HepG2 (cell line): ENCODE results near the gene PRM3. TPM values are rescaled to one million over a fixed set of nuclear protein-coding genes. Genes with fewer than 3 reads are reported as not detected.
A peak's percentile ranks its signal among the peaks of the same experiment; 100 is the strongest.

ENCODE experiments used
- CEBPB ChIP-seq: IDR thresholded peaks from 2 replicates; pipeline ENCODE4 v1.6.1; 2011; ENCODE audit warnings: low read depth, low read length, improper control_type of control experiment, borderline replicate concordance
- CHCHD3 ChIP-seq: sonication (generic); formaldehyde crosslinking; IDR thresholded peaks from 2 replicates; pipeline ENCODE4 v1.8.0; 2022; ENCODE audit warnings: mild to moderate bottlenecking, missing genetic modification reagents, moderate library complexity
- HINFP ChIP-seq: sonication (generic); formaldehyde crosslinking; IDR thresholded peaks from 2 replicates; pipeline ENCODE4 v1.4.0; 2020; ENCODE audit warnings: low read depth, mild to moderate bottlenecking, missing genetic modification reagents
- HNF4G ChIP-seq, 2 experiments: sonication (generic) in 1 of 2; formaldehyde crosslinking in 1 of 2; IDR thresholded peaks; 2 replicates each; pipeline versions ENCODE4 v1.4.0 to v1.6.1; 2011 to 2020; ENCODE audit warnings: borderline replicate concordance in 2 of 2, low read depth in 2 of 2, mild to moderate bottlenecking in 2 of 2, low read length in 1 of 2, missing genetic modification reagents in 1 of 2, moderate library complexity in 1 of 2
- HOXA7 ChIP-seq: sonication (generic); formaldehyde crosslinking; IDR thresholded peaks from 2 replicates; pipeline ENCODE4 v1.8.1; 2022; ENCODE audit warnings: mild to moderate bottlenecking, missing genetic modification reagents, moderate library complexity
- ISL2 ChIP-seq: sonication (generic); formaldehyde crosslinking; IDR thresholded peaks from 2 replicates; pipeline ENCODE4 v1.5.0; 2020; ENCODE audit warnings: missing genetic modification reagents
- LRRFIP1 ChIP-seq: sonication (generic); formaldehyde crosslinking; conservative IDR thresholded peaks from 2 replicates; pipeline ENCODE4 v1.4.0; 2020; ENCODE audit warnings: missing genetic modification reagents
- MAF1 ChIP-seq: sonication (generic); formaldehyde crosslinking; IDR thresholded peaks from 2 replicates; pipeline ENCODE4 v1.5.0; 2020; ENCODE audit warnings: missing genetic modification reagents, borderline replicate concordance
- MYNN ChIP-seq: sonication (generic); formaldehyde crosslinking; IDR thresholded peaks from 2 replicates; pipeline ENCODE4 v1.4.0; 2020; ENCODE audit warnings: mild to moderate bottlenecking, low read depth, missing genetic modification reagents
- NKX3-1 ChIP-seq: sonication (generic); formaldehyde crosslinking; IDR thresholded peaks from 2 replicates; pipeline ENCODE4 v1.5.0; 2020; ENCODE audit warnings: missing genetic modification reagents
- PHF20 ChIP-seq: sonication (generic); formaldehyde crosslinking; IDR thresholded peaks from 2 replicates; pipeline ENCODE4 v1.5.0; 2020; ENCODE audit warnings: mild to moderate bottlenecking, missing genetic modification reagents
- PLRG1 ChIP-seq: fragments of 450-650 bp; conservative IDR thresholded peaks from 2 replicates; pipeline ENCODE4 v1.6.1; 2016
- RCOR2 ChIP-seq: IDR thresholded peaks from 2 replicates; pipeline ENCODE4 v1.6.1; 2016; ENCODE audit warnings: missing biosample characterization, missing genetic modification reagents
- SMAD3 ChIP-seq: sonication (generic); formaldehyde crosslinking; IDR thresholded peaks from 2 replicates; pipeline ENCODE4 v1.4.0; 2020; ENCODE audit warnings: missing genetic modification reagents
- TBX3 ChIP-seq: fragments of 450-650 bp; IDR thresholded peaks from 2 replicates; pipeline ENCODE4 v1.6.1; 2017; ENCODE audit warnings: antibody characterized with exemption, mild to moderate bottlenecking, inconsistent platforms, borderline replicate concordance
- TIGD3 ChIP-seq: sonication (generic); formaldehyde crosslinking; IDR thresholded peaks from 2 replicates; pipeline ENCODE4 v1.5.1; 2020; ENCODE audit warnings: mild to moderate bottlenecking, missing genetic modification reagents, borderline replicate concordance
- ZNF337 ChIP-seq: sonication (generic); formaldehyde crosslinking; IDR thresholded peaks from 2 replicates; pipeline ENCODE4 v1.5.1; 2020; ENCODE audit warnings: missing genetic modification reagents, low read depth, mild to moderate bottlenecking, borderline replicate concordance
- ZNF383 ChIP-seq: sonication (generic); formaldehyde crosslinking; IDR thresholded peaks from 2 replicates; pipeline ENCODE4 v1.4.0; 2020; ENCODE audit warnings: missing genetic modification reagents, mild to moderate bottlenecking, borderline replicate concordance
- ZNF598 ChIP-seq: sonication (generic); formaldehyde crosslinking; IDR thresholded peaks from 2 replicates; pipeline ENCODE4 v1.5.1; 2020; ENCODE audit warnings: mild to moderate bottlenecking, missing genetic modification reagents, borderline replicate concordance
- ZNF605 ChIP-seq: sonication (generic); formaldehyde crosslinking; IDR thresholded peaks from 2 replicates; pipeline ENCODE4 v1.8.0; 2022; ENCODE audit warnings: mild to moderate bottlenecking, missing genetic modification reagents
- ZNF7 ChIP-seq: IDR thresholded peaks from 2 replicates; pipeline ENCODE4 v1.6.1; 2016; ENCODE audit warnings: missing biosample characterization, missing genetic modification reagents
- ZNF766 ChIP-seq: sonication (generic); formaldehyde crosslinking; IDR thresholded peaks from 2 replicates; pipeline ENCODE4 v1.5.0; 2020; ENCODE audit warnings: missing genetic modification reagents, borderline replicate concordance
- polyA plus RNA-seq, 8 experiments: library from polyadenylated mRNA; depleted of rRNA in 3 of 8; stranded (reverse) in 7 of 8; unstranded in 1 of 8; fragments of >200 nt; fragmentation: Illumina TruSeq in 4 of 8; extraction: Trizol in 4 of 8; gene quantifications; 2 replicates each; pipeline versions ENCODE4 v1.2.1 to v1.2.3, GENCODE V29; 2011 to 2016; ENCODE audit warnings: low read depth in 4 of 8, missing spikeins in 1 of 8, mixed read lengths in 1 of 8; ENCODE audit not compliant: insufficient read depth in 1 of 8
- total RNA-seq, 5 experiments: library from RNA; depleted of rRNA; stranded (reverse); fragments of >200 nt; fragmentation: Illumina TruSeq; extraction: Trizol; gene quantifications; 2 replicates each; pipeline ENCODE4 v1.2.3, GENCODE V29; 2016; ENCODE audit warnings: low read depth in 1 of 5
- TF ChIP-seq, protein P1 (sequence below): IDR thresholded peaks from 2 replicates; pipeline ENCODE4 v1.6.1; 2018; ENCODE audit warnings: missing genetic modification reagents, mild to moderate bottlenecking, missing compliant biosample characterization
- TF ChIP-seq, protein P2 (sequence below): sonication (generic); formaldehyde crosslinking; IDR thresholded peaks from 2 replicates; pipeline ENCODE4 v1.4.0; 2020; ENCODE audit warnings: missing genetic modification reagents

PRM3 gene
- total and polyA plus RNA-seq, 2 of the 13 experiments (the other 11 are each of a cell fraction or from before 2014, with no cell fraction given) = not detected

DNA sequence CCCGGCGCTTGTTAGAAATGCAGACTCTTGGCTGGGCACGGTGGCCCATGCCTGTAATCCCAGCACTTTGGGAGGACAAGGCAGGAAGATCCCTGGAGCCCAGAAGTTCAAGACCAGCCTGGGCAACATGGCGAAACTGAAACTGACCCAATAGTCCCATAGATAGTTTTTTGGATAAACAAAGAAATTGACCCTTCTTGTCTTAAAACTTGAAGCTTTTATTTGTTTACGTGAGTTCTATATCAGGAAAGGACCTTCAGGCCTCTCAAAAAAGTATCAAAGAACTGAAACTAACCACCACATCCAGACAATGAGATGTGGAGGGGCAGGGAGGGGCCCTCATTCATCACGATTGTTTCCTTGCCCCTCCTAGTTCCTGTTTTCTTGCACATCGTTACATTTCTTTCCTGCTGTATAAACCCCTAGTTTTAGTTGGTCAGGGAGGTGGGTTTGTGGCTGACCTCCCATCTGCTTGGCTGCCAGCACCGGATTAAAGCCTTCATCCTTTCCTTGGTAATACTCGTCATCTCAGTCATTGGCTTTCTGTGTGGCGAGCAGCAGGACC is 37.6 kb upstream of the PRM3 start (continued):
- TF ChIP-seq HNF4G (IDR thresholded peaks at IDR 0.05; ENCODE audit: borderline replicate concordance, low read depth, low read length) = no peak
- TF ChIP-seq HNF4G (CRISPR knock-in tag; IDR thresholded peaks at IDR 0.05; ENCODE audit: borderline replicate concordance, low read depth) = no peak
- no peak for TF ChIP-seq CEBPB
- no peak for TF ChIP-seq ZNF383 (CRISPR knock-in tag)
- TF ChIP-seq PHF20 = no peak
- TF ChIP-seq CHCHD3 = no peak
- TF ChIP-seq, protein P1, sequence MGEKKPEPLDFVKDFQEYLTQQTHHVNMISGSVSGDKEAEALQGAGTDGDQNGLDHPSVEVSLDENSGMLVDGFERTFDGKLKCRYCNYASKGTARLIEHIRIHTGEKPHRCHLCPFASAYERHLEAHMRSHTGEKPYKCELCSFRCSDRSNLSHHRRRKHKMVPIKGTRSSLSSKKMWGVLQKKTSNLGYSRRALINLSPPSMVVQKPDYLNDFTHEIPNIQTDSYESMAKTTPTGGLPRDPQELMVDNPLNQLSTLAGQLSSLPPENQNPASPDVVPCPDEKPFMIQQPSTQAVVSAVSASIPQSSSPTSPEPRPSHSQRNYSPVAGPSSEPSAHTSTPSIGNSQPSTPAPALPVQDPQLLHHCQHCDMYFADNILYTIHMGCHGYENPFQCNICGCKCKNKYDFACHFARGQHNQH (CRISPR knock-in tag) = no peak
- TF ChIP-seq MAF1 (CRISPR knock-in tag) = no peak
- TF ChIP-seq ZNF7 (CRISPR knock-in tag) = no peak
- no peak for TF ChIP-seq TBX3
- no peak for TF ChIP-seq HOXA7
- no peak for TF ChIP-seq ISL2
- TF ChIP-seq TIGD3 = no peak
- no peak for TF ChIP-seq LRRFIP1
- TF ChIP-seq ZNF766 (CRISPR knock-in tag) = no peak
- no peak for TF ChIP-seq HINFP (CRISPR knock-in tag)
- TF ChIP-seq SMAD3 (CRISPR knock-in tag) = no peak
- TF ChIP-seq ZNF337 (CRISPR knock-in tag) = no peak
- no peak for TF ChIP-seq RCOR2 (CRISPR knock-in tag)
- TF ChIP-seq, protein P2, sequence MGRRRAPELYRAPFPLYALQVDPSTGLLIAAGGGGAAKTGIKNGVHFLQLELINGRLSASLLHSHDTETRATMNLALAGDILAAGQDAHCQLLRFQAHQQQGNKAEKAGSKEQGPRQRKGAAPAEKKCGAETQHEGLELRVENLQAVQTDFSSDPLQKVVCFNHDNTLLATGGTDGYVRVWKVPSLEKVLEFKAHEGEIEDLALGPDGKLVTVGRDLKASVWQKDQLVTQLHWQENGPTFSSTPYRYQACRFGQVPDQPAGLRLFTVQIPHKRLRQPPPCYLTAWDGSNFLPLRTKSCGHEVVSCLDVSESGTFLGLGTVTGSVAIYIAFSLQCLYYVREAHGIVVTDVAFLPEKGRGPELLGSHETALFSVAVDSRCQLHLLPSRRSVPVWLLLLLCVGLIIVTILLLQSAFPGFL (CRISPR knock-in tag) = no peak
- no peak for TF ChIP-seq ZNF605
- no peak for TF ChIP-seq MYNN (CRISPR knock-in tag)
- no peak for TF ChIP-seq PLRG1
- TF ChIP-seq NKX3-1 = no peak
- 0 out of 2 replicates have a peak, but pooled peaks have one; percentile 11 for TF ChIP-seq ZNF598 (CRISPR knock-in tag)
